Activated CD8-positive, alpha-beta memory T cell treated with anti-CD3 and anti-CD28 coated beads, Interleukin-2, amount 50 U/mL, for 4 hours (primary cell): ENCODE measurements around the gene VWA5B2.
A peak's percentile ranks its signal among the peaks of the same experiment; 100 is the strongest.
"Not testable (repeated sequence)": the region's sequence is repeated elsewhere in the genome, so short reads cannot be mapped to it uniquely, and the experiment has no call there.

Source experiments
- DNase-seq: peaks from one replicate; pipeline ENCODE4 v3.0.0-alpha.2; 2020

VWA5B2 gene

DNA sequence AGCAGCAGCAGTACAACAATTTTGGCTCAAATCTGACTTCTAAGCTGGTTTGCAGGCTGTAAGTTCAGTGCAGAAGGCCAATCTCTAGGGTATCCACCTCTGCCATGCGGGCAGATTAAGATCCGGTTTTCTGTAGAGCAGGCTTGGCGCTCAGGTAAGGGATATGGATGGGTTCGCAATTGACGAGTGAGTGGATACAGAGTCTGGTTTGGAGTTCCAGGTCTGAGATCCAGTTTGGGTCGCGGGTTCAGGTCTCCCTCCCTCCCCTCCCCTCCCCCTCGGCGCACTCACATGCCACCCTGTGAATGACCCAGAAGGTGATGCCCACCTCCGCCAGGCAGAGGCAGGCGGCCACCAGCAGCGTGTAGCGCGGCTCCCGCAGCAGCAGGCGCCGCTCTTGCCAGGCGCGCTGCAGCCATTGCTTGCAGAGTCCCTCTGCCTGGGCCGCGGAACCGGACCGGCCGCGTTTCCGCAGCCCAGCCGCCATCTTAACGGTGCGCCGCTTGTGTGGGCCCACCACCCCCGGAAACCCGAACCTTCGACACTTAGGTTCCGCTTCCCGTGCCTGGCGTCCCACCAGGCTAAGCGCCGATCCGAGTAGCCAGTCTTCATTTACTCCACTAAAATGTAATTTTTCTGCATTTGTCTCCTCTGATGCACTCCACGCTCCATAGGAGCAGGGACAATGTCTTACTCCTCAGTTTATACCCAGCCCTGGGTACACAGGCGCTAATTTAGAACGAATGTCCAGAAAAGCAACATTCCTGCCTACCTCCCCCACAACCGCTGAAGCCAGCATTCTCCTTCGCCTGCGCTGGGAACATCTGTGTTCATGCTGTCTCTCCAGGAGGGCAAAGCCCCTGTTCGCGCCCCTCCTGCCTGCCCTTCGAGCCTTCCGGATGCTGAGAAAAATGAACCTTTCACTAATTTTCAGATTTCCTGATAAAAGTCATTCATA is 19.3 kb downstream of the VWA5B2 start, which contains the start of gene ALG3:
ALG3 (minus strand) TSS at position 509 of the 958 bp plus-strand sequence; CDS start at position 487, 22 bp downstream.
- DNase-seq = peak; percentile 87

DNA sequence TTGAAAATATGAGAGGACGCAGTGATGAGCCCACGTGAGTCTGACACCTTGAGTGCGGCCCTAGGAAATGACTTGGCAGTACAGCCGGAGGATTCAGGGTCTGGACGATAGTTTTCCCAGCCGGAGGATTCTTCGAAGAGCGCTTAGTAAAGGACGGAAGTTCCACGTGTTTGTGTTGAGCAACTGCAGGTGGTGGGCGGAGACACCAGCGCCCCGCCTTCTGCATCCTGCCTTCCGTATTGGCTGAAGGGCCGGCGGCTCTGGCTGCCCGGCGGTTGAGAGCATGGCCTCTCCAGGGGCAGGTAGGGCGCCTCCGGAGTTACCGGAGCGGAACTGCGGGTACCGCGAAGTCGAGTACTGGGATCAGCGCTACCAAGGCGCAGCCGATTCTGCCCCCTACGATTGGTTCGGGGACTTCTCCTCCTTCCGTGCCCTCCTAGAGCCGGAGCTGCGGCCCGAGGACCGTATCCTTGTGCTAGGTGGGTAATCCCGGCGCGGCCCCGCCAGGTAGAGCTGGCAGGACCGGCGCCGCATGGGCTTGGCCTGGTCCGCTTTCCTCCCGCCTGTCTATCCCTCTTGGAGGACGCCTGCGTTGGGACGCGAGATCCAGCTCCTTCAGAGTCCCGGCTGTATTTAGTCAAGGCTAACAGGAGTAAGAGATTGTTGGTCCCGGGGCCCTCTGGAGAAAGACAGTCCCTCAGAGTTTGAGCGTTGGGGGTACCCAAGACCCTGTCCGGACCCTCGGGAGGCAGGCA is 20.2 kb downstream of the VWA5B2 start, which contains the start of gene EEF1AKMT4:
EEF1AKMT4 (plus strand) TSS at position 261 of the 755 bp plus-strand sequence; CDS start at position 284, 23 bp downstream.
- DNase-seq = peak; percentile 95

DNA sequence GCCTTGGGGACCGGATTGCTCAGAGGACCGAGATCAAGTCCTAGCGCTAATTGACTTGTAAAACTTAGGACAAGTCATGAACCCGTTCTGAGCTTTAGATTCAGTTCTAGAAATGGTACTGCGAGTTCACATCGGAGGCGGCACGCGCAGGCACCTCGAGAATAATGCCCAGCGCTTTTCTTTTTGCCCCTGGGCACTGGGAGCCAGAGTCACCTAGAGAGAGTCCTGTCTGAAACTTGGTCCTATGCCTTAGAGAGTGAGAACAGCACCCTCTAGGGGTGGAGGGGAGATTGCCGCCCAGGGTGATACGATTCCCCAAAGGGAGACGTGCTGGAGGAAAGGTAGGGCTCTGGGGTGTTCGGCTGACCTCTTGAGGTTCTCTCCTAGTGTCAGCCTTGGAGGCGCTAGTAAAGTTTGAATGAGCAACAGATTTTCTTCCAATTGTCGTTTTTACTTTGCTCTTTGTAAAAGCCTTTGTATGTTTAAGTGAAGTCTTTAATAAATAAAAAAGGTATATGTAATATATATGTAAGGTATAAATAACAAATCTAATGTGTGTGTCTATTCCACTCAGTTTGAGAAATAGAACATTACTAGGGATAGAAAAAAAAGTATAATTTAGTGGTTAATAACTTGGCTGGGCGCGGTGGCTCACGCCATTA is 20.9 kb downstream of the VWA5B2 start:
- DNase-seq = peak; percentile 90

DNA sequence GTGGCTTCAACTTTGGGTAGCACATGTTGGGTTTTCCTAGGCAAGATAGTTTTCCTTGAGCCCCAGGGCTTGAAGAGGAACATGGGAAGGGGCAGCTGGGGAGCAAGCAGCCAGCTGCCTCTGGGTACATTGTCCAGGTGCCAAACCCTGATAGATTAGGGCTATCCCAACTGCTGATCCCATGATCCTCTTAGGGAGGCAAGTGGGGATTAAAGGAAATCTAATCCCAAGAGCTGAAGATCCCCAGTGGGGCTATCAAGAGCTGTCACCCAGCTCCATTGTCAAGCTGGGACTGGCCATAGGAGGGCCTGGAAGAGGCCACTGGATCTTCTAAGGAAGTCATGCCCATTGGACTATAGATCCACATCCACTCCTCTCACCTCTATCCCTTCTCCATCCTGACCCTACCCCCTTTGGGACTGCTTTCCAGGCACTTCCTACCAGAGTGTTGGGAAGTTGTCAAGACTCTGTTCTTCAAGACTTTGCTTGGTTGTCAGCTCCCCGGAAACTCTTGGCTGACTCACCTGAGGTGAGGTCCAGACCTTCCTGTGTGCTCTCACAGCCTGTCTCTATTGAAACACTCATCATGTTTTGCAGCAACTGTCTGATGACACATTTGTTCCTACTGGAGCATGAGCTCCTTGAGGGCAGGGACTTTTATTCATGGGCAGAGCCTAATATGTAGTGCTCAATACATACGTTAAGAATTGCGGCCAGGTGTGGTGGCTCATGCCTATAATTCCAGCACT is 26.1 kb downstream of the VWA5B2 start:
- no peak for DNase-seq

DNA sequence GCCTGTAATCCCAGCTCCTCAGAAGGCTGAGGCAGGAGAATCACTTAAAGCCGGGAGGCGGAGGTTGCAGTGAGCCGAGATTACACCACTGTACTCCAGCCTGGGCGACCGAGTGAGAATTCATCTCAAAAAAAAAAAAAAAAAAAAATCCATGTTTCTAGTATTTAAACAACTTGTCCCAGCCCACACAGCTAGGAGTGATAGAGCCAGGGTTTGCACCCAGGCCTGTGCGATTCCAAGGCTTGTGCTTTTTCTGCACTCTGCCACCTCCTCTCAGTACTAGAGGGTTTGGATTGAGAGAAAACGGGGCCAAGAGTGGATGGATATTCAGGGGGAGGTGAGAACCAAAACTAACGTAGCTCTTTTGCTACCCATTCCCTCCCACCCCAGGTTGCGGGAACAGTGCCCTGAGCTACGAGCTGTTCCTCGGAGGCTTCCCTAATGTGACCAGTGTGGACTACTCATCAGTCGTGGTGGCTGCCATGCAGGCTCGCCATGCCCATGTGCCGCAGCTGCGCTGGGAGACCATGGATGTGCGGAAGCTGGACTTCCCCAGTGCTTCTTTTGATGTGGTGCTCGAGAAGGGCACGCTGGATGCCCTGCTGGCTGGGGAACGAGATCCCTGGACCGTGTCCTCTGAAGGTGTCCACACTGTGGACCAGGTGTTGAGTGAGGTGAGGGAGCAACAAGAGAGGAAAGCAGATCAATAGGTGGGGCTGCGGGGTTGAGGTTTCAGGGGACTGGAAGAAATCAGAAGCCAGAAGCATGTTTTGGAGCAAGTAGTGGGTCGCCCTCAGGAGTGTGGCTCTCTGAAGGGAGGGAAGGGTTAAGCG is 27.9 kb downstream of the VWA5B2 start:
- DNase-seq = no peak

DNA sequence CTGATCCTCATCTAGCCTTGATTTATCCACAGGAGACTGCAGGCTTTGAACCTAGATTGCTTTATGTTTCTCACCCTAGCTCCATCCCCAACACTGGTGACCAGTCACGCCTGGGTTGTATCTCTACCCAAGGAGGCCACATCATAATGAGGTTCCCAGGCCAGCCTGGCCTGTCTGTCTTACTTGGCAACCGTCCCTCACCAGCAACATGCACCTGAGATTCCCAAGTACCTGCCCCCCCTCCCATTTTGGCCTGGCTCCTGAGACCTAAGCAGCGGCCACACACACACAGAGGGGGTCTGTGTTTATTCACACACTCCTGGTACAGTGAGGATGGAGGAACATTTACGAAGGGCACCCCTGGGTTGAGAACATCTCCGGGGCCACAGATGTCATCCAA is 29.5 kb downstream of the VWA5B2 start:
- no peak for DNase-seq

DNA sequence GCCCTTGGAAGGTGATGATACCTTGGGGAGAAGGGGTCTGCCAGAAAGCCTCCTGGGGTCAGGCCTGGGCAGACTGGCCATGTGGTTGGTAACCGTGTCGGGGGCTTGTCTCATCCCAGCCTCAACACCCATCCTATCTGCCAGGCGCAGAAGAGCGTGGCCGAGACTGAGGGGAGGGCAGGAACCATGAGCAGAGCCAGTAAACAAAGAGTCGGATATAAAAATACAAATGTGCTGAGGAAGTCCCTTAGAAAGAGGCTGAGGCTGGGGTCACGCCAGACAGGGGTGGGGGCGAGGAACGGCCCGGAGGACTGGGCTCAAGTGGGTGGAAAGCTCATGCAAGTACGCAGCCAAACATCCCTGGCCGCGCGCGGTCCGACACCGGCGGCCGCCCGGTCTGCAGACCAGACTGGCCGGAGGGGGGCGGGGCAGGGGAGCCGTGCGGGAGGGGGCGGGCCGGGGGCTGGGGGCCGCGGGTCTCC is 30.1 kb downstream of the VWA5B2 start:
- DNase-seq = no peak

DNA sequence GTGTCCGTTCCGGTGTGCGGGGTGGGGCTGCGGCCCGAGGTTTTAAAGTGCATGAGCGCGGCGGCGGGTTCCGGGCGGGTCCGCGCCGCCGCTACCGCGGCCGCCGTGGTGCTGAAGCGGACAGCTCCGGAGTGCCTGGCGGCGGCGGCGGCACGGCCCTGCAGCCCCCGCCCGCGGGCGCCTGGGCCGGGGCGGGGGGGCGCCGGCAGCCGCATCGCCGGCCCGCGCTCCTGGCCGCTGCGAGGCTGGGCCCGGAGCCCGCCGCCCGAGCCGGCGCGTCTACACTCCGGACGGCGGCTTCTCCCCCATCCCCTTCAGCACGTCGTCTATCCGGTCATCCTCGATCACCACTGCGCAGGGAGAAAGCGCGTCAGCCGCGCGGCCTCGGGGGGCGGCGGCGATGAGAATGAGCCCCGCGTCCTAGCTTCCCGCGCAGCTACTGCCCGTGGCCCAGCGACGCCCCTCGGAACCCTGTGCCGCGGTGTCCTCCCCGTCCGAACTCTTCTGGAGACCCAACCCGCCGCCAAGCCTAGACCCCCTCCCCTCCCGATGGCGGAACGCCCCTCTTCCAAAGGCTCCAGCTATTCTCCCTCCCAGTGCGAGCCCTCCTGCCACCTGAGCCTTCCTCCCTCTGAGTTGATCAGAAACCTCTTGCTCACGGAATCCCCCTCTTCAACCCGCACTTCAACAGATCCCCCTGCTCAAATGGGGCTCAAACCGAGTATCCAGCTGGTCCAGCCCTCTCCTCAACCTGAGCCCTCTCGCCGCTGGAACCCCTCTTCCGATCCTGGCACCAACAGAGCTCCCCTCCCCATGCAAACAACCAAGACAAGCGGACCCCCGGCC is 30.7 kb downstream of the VWA5B2 start:
- peak; percentile 45 for DNase-seq

DNA sequence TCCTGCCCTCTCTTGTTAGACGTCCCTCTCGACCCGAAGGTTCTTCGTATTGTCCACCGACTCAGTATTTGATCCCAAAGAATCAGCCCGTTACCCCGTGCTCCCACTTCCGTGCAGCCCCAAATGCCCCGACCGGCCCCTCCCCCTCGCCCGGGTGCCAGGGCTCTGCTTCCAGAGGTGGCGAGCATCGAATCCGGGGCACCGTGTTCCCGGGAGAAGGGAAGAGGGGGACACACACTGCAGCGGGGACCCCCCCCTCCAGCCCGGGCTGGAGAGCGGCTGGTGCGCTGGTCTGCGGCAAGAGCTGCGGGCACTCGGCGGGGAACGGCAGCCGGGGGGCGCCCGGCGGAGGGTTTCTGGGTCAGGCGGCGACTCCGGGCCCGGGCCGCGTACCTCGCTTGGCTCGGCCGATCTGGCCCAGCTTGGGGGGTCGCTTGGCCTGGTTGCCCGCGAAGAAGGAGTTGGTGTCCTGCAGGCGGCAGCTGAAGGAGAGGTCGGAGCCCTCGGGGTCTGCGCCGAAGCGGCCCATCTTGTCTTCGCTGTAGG is 31.4 kb downstream of the VWA5B2 start:
- DNase-seq = no peak

DNA sequence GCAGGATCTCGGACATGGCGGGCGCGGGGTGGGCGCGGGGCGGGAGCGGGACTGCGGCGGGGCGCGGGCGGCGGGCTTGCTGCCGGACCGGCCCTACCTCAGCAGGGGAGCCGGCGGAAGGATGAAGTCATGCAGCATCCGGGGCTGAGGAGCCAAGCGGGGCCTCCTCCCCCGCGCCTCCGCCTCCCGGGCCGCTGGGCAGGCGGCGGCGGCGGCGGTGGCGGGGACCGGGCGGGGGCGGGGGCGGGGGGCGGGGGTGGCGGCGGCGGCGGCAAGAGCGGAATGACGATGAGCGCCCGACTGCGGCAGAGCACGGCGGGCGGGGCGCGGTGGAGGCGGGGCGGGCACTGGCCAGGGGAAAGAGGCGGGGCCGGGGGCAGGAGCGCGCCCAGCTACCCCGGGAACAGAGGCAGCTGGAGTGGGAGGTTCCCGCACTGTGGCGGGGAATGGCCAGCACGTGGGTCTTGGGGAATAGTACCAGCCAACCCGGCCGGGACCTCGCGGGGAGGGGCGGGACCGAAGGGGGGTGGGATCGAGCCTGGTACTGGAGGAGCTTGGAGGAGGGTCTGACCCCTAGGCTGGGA is 32.0 kb downstream of the VWA5B2 start, which contains the start of gene CAMK2N2:
CAMK2N2 (minus strand) TSS at position 284 of the 584 bp plus-strand sequence; CDS start at position 16, 268 bp downstream.
- peak; percentile 62 for DNase-seq

DNA sequence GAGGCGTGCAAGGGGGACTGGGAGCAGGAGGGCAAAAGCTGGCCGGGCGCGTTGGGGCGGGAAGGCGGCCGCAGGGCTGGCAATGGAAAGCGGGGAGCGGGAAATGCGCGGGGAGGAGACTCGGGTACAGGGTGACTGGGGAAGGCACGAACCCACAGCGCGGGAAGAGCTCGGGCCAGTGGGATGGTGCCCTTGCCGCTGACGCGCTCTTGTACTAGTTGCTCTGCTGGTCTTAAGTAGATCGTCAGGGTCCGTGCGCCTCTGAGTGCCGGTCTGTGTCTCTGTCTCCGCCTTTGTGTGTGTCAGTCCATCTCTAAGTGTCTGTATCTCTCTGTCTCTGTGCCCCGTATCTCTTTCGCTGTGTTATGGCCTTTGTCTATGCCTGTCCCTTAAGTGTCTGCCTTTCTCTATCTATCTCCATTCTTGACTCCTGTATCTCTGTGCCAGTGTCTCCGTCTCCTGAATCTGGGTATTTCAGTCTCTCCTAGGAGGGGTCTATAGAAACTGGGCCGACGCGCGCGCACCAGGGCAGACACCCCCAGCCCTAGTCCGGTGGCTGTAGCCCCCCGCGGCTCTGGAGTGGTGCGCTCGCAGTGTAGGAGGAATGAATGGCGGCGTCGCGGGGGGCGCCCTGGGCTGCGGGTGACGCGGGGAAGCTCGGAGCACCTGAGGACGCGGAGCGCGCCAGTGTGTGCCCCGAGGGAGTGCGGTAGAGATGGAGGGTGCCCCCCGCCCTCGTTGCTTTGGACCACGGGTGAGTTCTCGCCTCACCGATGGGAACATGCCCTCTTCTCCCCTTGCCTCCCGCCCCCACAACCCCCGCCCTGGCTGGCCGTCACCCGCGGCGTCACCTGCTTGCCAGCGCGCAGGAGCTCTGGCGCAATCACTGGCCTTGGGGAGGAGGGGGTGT is 32.7 kb downstream of the VWA5B2 start:
- peak; percentile 41 for DNase-seq

DNA sequence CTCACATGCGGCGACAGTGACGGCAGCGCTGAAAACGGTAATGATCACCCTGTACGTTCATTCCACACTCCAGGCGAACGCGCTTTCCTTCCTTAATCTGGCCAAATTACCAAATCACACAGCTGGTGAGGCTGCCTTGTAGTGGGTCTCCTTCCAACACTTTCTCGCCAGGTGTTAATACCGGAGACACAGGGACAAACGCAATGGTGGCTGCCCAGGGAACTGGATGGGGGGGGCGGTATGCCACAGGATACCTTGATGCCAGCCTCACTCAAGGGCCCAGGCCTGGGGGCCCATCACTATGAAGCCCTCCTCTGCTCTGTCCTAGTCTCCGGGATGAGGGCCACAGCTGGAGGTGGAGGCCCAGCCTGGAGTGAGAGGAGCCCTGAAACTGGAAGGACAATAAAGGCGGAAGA is 33.4 kb downstream of the VWA5B2 start:
- DNase-seq = no peak

DNA sequence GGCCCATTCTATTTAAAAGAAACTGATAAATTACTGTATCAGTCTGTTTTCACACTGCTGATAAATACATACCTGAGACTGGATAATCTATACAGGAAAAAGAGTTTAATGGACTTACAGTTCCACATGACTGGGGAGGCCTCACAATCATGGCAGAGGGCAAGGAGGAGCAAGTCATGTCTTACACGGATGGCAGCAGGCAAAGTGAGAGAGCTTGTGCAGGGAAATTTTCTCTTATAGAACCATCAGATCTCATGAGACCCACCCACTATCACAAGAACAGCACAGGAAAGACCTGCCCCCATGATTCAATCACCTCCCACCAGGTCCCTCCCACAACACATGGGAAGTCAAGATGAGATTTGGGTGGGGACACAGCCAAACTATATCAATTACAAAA is 37.9 kb downstream of the VWA5B2 start:
- not testable (repeated sequence) for DNase-seq

DNA sequence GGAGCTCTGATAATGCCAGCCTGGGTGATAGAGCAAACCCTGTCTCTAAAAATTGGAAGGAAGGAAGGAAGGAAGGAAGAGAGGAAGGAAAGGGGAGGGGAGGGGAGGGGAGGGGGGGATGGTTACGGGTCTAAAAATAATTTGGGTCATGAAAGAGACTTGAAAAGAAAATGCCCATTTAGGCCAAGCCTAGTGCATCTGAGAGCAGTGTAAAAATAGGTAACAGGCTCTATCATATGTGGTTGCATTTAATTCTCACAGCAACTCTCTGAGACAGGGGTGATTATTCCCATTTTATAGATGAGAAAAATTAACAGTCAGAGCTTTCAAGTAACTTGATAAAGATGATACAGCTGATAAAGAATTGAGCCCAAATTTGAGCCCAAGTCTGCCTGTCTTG is 42.9 kb downstream of the VWA5B2 start:
- DNase-seq = no peak

DNA sequence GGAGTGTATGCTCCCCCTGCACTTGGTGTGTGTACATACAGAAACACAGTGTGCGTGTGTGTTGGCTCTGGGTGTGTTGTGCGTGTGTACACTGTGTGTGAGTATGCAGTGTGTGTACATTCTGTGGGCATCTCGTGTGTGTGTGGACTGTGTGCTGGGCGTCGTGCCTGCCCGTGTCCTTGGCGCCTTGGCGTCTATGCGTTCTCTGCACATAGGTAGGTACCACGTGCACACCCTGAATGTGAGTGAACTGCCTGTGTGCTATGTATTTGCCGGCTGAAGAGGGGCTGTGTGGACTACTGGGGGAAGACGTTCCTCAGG is 46.0 kb downstream of the VWA5B2 start:
- no peak for DNase-seq

DNA sequence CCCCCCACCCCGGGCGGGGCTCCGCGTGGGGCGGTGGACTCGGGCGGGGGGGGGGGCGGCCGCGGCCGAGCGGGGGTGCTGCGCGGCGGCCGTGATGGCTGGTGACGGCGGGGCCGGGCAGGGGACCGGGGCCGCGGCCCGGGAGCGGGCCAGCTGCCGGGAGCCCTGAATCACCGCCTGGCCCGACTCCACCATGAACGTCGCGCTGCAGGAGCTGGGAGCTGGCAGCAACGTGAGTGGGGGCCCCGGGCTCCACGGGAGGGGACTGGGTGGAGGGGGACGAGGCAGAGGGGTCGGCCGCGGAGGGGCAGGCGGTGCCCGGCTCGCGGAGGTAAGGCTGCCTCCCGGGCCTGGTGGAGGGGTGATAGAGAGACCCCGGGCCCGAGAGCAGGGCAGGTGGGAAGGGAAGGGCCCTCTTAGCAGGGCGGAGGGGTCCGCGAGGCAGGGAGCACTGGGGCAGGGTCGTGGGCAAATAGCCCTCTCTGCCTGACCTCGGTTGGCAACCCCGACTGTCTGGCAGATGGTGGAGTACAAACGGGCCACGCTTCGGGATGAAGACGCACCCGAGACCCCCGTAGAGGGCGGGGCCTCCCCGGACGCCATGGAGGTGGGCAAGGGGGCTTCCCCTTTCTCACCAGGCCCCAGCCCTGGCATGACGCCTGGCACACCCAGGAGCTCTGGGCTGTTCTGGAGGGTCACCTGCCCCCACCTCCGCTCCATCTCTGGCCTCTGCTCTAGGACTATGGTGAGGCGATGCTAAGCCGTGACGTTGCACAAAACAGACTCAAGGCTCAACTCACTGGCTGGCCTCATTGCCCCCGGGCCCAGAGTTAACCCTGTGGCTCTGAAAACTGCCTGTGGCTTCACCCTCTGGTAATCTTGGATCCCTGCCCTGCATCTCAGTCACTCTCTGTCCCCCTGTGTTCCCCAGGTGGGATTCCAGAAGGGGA is 46.9 kb downstream of the VWA5B2 start, which contains the start of gene ECE2:
ECE2 (plus strand) TSS at position 62 of the 950 bp plus-strand sequence; CDS start at position 194, 132 bp downstream.
- DNase-seq = no peak

DNA sequence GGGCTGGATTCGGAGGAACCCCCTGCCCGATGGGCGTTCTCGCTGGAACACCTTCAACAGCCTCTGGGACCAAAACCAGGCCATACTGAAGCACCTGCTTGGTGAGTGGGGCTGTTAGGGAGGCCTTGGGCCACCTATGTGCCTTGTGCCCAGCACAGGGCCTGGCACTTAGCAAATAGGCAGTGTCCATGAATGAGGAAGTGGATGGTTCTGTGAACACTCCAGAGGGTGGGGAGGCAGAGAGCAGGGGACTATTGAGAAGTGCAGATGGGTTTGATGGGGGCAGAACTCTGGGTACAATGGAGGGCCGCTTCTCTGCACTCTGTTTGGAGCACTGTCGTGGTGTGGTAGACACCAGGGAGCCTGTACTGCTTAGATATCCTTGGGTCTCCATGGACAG is 48.0 kb downstream of the VWA5B2 start:
- DNase-seq = no peak
